Rectal smooth muscle tissue (tissue), 1 donor: ENCODE results near the gene LRP5.
"Not testable (repeated sequence)": the region's sequence is repeated elsewhere in the genome, so short reads cannot be mapped to it uniquely, and the experiment has no call there.

Source experiments
- H3K27ac ChIP-seq: one replicate; pipeline ENCODE4 v1.7.0; 2013; ENCODE audit warnings: low read depth, low read length, inconsistent platforms
- H3K27me3 ChIP-seq: one replicate; pipeline ENCODE4 v1.7.0; 2013; ENCODE audit warnings: low read length; ENCODE audit not compliant: control insufficient read depth, insufficient read depth
- H3K36me3 ChIP-seq: one replicate; pipeline ENCODE4 v1.7.0; 2013; ENCODE audit warnings: low read length; ENCODE audit not compliant: control insufficient read depth, insufficient read depth
- H3K4me1 ChIP-seq: one replicate; pipeline ENCODE4 v1.7.0; 2013; ENCODE audit warnings: low read length; ENCODE audit not compliant: control insufficient read depth, insufficient read depth
- H3K4me3 ChIP-seq: one replicate; pipeline ENCODE4 v1.7.0; 2013; ENCODE audit warnings: low read length
- H3K9ac ChIP-seq: one replicate; pipeline ENCODE4 v1.7.0; 2013; ENCODE audit warnings: low read length

The LRP5 gene

DNA sequence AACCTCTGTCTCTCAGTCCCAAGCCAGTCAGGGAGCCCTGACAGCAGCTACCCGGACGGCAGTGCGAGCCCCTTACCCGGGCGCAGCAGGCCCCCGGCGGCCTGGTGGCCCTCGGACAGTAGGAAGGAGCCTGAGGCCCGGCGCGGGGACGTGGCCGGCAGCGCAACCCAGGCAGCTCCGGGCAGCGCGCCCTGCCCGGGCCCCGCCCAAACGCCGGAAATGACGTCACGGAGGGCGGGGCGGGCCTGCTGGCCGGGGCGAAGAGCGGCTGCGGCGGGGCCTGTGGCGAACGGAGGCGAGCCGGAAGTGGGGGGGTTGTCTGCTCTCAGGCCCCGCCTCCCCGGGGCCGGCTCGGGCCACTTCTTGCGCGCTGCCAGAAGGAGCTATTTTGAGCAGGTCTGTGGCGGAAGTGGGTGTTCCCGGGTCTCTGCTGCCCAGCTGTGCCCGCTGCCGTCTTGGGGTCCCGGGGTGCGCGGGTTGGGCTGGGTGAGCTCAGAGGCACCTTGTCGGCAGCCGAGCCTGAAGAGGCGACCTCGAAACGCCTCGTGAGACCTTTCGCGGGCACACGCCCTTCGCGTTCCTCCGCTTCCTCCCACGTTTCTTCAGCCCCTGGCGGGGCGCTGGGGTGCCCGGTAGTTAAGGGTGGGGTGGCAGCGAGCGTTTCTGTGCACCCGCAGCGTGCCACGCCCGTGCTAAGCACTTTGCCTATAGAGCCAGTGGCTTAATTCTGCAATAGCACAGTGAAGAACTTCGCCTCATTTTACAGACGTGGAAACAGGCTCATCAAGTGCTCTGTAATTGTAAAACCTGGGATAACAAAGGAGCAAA, 40.4 kb upstream of the LRP5 start, which contains the start of gene C11orf24:
C11orf24 (minus strand) TSS at position 193 of the 828 bp plus-strand sequence. CDS start 8,206 bp downstream, outside the sequence.
- peaks cover 7% of the 10 kb centered on the region for H3K4me1 ChIP-seq
- H3K9ac ChIP-seq = peak within 1 kb of the TSS; percentile 82
- H3K27me3 ChIP-seq = no peaks in the 10 kb centered on the region
- H3K27ac ChIP-seq = peak within 1 kb of the TSS; percentile 90
- H3K4me3 ChIP-seq = peak within 1 kb of the TSS; percentile 92
- peaks cover 5% of the 10 kb centered on the region for H3K36me3 ChIP-seq

DNA sequence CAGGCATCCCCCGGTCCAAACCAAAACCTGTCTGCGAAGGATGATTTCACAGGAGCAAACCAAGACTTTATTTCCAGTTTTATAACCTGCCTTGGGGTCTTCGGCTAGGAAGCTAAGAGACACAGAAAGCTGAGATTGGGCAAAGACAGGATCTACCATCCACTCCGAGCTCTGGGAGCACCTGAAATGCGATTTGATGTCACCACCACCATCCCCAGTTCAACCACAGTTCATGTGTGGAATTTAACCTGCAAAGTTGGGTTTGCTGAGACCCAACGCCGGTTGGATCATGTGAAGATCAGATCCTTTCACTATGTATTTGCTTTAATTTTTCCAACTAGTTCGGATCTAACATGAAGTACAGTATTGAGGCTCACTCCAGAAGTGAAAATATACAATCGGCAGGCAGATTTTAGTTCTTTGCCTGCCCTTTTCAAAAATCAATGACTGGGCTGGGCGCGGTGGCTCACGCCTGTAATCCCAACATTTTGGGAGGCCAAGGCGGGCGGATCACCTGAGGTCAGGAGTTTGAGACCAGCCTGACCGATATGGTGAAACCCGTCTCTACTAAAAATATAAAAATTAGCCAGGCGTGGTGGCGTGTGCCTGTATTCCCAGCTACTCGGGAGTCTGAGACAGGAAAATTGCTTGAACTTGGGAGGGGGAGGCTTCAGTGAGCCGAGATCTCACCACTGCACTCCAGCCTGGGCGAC, 39.2 kb upstream of the LRP5 start:
- no peak overlapping the region for H3K9ac ChIP-seq
- no peak overlapping the region for H3K4me3 ChIP-seq
- no peaks in the 10 kb centered on the region for H3K27me3 ChIP-seq
- no peak overlapping the region for H3K27ac ChIP-seq
- peaks cover 7% of the 10 kb centered on the region for H3K4me1 ChIP-seq
- no peaks in the 10 kb centered on the region for H3K36me3 ChIP-seq

DNA sequence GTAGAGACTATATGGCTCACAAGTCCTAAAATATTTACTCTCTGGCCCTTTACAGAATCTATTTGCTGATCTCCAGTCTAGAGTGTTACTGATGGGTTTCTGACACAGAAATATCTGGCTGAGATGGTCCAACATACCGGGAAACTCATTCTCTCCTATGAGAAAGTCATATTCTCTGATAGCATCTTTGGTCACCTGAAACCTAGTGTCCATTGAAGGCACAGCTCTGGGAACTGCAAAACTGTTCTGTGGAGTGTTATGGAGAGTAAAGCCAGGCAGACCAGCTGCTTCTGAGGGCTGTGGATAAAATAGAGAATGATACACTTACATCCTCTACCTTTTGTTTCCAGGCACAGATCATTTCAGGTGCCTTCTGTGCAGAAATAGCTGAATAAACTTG, 38.1 kb upstream of the LRP5 start:
- Histone ChIP-seq H3K27me3 (no peaks in the 10 kb centered on the region), H3K27ac (no peak overlapping the region), H3K36me3 (no peaks in the 10 kb centered on the region), H3K4me1 (peaks cover 6% of the 10 kb centered on the region), H3K9ac (no peak overlapping the region), H3K4me3 (no peak overlapping the region)

DNA sequence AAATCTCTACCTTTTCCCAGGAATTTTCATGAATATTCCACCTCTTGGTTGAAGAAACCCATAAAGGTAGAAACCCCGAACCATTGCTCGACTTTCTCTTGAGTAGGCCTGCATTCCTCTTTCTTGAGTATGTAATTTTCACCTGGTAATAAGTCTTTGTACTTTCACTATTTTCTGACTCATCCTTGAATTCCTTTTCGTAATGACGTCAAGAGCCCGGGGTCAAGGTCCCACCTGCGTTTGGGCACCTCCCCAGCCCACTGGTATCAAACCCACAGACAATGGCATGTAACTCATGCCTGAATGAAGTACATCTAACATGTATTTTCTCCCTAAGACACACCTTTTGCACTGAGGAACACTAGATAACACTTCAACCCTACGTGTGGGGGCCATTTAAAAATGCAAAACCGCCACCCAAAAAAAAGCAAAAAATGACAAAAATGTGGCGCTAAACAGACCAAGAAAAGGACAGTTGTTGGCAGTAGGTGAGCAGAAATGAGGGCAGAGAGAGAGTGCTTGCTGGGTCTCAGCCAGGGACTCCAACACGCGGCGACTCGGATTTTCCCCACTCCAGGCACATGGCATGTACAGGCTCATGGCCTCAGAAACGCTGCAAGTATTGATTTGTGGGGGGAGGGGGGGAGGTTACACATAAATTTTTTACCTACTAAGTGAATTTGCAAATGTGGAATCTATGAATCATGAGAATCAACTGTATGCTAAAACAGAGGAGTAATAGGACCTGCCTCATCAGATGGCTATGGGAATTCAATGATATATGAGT, 36.5 kb upstream of the LRP5 start:
- Histone ChIP-seq H3K4me1 (no peaks in the 10 kb centered on the region), H3K36me3 (no peaks in the 10 kb centered on the region), H3K27me3 (no peaks in the 10 kb centered on the region), H3K4me3 (no peak overlapping the region), H3K9ac (no peak overlapping the region), H3K27ac (no peak overlapping the region)

DNA sequence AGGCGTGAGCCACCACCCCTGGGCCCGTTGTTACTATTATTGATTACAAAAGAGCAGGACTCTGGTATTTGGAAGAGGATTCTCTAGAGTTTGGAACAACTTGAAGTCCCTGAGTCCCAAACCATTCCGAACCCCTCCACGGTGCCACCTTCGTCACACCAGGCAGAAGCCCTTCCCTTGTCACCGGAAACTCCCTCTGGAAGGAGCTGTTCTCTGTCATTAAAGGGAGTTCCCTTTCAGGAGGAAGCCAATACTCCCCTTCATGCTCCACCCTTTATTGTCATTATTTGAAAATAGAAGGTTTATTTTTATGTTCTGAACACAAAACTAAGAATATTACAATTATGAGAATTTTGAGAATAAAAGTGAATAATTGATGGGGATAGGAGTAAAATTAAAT, 35.5 kb upstream of the LRP5 start:
- Histone ChIP-seq H3K9ac (no peak overlapping the region), H3K27me3 (no peaks in the 10 kb centered on the region), H3K36me3 (no peaks in the 10 kb centered on the region), H3K27ac (no peak overlapping the region), H3K4me1 (no peaks in the 10 kb centered on the region), H3K4me3 (no peak overlapping the region)

DNA sequence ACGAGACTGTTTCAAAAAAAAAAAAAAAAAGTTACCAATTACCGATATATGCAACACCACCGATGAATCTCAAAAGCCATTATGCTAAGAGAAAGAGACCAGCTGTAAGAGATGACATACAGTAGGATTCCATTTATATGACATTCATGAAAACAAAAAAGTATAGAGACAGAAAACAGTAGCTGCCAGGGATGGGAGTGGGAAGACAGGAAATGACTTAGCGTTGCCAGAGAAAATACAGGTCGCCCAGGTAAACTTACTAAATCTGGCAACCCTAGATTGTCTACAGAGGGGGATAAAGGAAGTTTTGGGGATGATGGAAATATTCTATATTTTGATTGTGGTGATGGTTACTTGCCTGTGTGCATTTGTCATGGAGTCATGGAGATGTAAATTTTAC, 32.7 kb upstream of the LRP5 start:
- Histone ChIP-seq H3K27me3 (no peaks in the 10 kb centered on the region), H3K4me3 (no peak overlapping the region), H3K9ac (no peak overlapping the region), H3K4me1 (no peaks in the 10 kb centered on the region), H3K36me3 (no peaks in the 10 kb centered on the region), H3K27ac (no peak overlapping the region)

DNA sequence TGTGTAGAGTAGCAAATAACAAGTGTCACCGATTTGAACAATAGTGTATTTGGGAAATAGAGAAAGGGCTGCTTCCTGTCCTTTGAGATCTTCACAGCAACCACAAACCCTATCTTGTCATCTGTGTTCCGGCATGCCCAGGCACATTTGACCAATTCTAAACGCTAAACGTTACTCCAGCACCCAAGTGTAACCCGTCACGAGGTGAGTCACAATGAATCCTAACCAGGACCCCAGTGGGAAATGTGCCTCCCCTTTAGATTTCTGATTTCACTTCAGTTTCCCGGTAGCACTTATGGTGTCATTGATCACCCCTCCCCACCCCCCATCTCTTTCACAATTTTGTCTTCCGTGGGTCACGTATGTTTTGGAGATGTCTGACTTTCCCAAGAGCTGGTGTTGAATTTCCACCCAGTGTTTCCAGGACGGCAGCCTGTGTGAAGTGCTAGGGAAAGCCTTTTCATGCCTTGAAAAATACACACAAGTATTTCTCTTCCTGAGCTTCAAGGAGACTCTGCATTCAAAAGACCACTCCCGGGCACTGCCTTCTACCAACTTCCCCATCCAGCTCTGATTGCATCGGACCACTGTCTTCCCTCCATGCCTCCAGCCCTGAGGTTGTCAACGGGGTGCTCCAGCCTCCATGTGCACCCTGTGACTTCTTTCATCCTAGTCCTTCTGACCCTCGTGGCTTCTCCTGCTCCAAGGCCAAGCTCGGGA, 30.1 kb upstream of the LRP5 start:
- H3K4me1 ChIP-seq = no peaks in the 10 kb centered on the region
- no peak overlapping the region for H3K4me3 ChIP-seq
- no peaks in the 10 kb centered on the region for H3K27me3 ChIP-seq
- no peaks in the 10 kb centered on the region for H3K36me3 ChIP-seq
- H3K27ac ChIP-seq = no peak overlapping the region
- H3K9ac ChIP-seq = no peak overlapping the region

DNA sequence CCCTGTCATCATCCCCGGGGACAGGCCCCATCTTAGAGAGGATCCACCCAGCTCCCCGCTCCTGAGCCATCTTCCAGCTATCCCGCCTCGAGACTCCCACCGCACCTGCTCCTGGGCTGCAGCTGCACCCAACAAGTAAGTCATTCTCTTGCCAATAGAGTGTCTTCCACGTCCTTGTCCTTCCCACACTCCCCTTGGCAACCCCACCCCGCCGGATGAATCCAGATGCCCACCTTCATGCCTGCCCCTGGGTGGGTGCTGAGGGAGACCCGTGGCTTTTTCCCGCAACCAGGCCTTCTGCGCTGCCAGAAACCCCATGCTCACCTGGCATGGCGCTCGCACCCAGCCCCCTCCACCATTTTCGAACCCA, 29.5 kb upstream of the LRP5 start:
- H3K36me3 ChIP-seq = no peaks in the 10 kb centered on the region
- H3K27me3 ChIP-seq = no peaks in the 10 kb centered on the region
- H3K27ac ChIP-seq = no peak overlapping the region
- H3K4me3 ChIP-seq = no peak overlapping the region
- no peak overlapping the region for H3K9ac ChIP-seq
- no peaks in the 10 kb centered on the region for H3K4me1 ChIP-seq

DNA sequence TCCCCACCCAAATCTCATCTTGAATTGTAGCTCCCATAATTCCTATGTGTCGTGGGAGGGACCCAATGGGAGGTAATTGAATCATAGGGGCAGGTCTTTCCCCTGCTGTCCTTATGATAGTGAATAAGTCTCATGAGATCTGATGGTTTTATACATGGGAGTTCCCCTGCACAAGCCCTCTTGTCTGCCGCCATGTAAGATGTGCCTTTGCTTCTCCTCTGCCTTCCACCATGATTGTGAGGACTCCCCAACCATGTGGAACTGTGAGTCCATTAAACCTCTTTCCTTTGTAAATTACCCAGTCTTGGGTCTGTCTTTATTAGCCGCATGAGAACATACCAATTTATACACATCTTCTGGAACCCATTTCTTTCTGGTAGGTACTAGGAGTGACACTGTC, 27.8 kb upstream of the LRP5 start:
- not testable (repeated sequence) for H3K9ac ChIP-seq, H3K4me1 ChIP-seq, H3K36me3 ChIP-seq, H3K27ac ChIP-seq, H3K27me3 ChIP-seq, H3K4me3 ChIP-seq

DNA sequence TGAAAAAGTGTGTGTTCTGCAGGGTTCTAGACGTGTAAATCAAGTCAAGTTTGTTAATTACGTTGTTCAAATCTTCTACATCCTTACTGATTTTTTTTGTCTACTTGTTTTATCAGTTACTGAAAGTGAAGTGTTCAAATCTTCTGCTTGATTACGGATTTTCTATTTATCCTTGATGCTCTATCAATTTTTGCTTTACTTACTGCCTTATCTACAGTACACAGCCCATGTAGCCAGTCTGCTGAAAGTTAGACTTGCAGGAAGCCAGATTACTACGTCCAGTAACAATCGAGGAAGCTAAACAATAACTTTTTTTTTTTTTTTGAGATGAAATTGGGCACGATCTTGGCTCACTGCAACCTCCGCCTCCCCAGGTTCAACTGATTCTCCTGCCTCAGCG, 25.0 kb upstream of the LRP5 start:
- Histone ChIP-seq H3K36me3 (no peaks in the 10 kb centered on the region), H3K4me1 (no peaks in the 10 kb centered on the region), H3K4me3 (no peak overlapping the region), H3K9ac (no peak overlapping the region), H3K27ac (no peak overlapping the region), H3K27me3 (no peaks in the 10 kb centered on the region)

DNA sequence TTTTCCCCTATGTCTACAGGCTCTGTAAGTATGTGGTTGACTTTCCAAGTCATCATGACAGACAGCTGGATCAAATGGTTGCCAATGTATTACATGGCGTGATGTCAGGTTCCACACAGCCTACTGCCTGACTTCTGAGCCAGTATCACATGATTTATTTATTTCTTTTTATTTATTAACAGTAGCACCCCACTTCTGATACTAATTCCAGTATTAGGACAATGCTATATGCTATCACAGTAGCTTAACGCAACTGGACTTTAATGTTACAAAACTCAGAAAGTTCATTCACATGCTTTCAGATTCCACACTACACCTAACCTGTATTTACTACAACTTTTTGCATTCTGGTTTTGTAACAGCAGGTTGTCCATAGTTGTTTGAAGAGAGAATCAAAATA, 22.9 kb upstream of the LRP5 start:
- no peaks in the 10 kb centered on the region for H3K27me3 ChIP-seq
- H3K36me3 ChIP-seq = no peaks in the 10 kb centered on the region
- H3K27ac ChIP-seq = no peak overlapping the region
- H3K4me1 ChIP-seq = no peaks in the 10 kb centered on the region
- no peak overlapping the region for H3K4me3 ChIP-seq
- H3K9ac ChIP-seq = no peak overlapping the region

DNA sequence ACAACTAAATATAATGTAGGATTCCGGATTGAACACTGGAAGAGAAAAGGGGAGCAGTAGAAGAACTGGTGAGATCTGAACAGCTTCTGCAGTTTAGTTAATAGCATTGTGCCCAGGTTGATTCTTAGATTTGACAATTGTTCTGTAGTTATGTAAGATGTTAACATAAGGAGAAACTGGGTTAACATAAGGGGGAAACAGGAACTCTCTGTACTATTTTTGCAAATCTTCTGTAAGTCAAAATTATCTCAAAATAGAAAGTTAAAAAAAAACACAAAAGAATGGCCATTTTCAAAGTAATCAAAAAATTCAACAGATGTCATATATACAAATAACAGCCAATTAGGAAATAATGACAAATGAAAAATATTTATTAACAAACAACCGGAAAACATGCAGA, 18.7 kb upstream of the LRP5 start:
- H3K36me3 ChIP-seq = no peaks in the 10 kb centered on the region

More for the DNA sequence above, 18.7 kb upstream of the LRP5 start:
- H3K9ac ChIP-seq = no peak overlapping the region
- no peaks in the 10 kb centered on the region for H3K27me3 ChIP-seq
- H3K27ac ChIP-seq = no peak overlapping the region
- H3K4me3 ChIP-seq = no peak overlapping the region
- H3K4me1 ChIP-seq = peaks cover 2% of the 10 kb centered on the region
